Nephron progenitor cell (in vitro differentiated cells): Measurements from ENCODE around the gene LAMC2.
"Not testable (repeated sequence)": the region's sequence is repeated elsewhere in the genome, so short reads cannot be mapped to it uniquely, and the experiment has no call there.

Experiments used
- DNase-seq: peaks from one replicate; pipeline ENCODE4 v3.0.0; 2021
- H3K27ac Mint-ChIP-seq: 2 replicates; pipeline ENCODE4 v1.8.0; 2021; ENCODE audit warnings: mild to moderate bottlenecking, moderate library complexity, mixed read lengths
- H3K27me3 Mint-ChIP-seq: 2 replicates; pipeline ENCODE4 v1.8.0; 2021; ENCODE audit warnings: mild to moderate bottlenecking, low read depth, mixed read lengths; ENCODE audit not compliant: poor library complexity
- H3K36me3 Mint-ChIP-seq: 2 replicates; pipeline ENCODE4 v1.8.0; 2021; ENCODE audit warnings: low read depth, mixed read lengths
- H3K4me1 Mint-ChIP-seq: 2 replicates; pipeline ENCODE4 v1.8.0; 2021; ENCODE audit warnings: mixed read lengths
- H3K4me3 Mint-ChIP-seq: 2 replicates; pipeline ENCODE4 v1.8.0; 2021; ENCODE audit warnings: mild to moderate bottlenecking, moderate library complexity, mixed read lengths
- H3K9me3 Mint-ChIP-seq: 2 replicates; pipeline ENCODE4 v1.8.0; 2021; ENCODE audit warnings: mild to moderate bottlenecking, moderate library complexity, mixed read lengths
- CTCF ChIP-seq: fragments of 200-600 bp; sonication (generic); IDR thresholded peaks from 2 replicates; pipeline ENCODE4 v1.5.0; 2021; ENCODE audit warnings: antibody characterized with exemption

LAMC2 gene

GRCh38 chr1:183143576-183144315 is 42.3 kb upstream of the LAMC2 start:
- H3K36me3 Mint-ChIP-seq = peaks cover 57% of the 10 kb centered on the region
- H3K9me3 Mint-ChIP-seq = no peaks in the 10 kb centered on the region
- peak overlapping the region; percentile 86 for H3K27ac Mint-ChIP-seq
- TF ChIP-seq CTCF = no peak
- H3K4me1 Mint-ChIP-seq = peaks cover 8% of the 10 kb centered on the region
- no peaks in the 10 kb centered on the region for H3K27me3 Mint-ChIP-seq
- DNase-seq = no peak
- no peak overlapping the region for H3K4me3 Mint-ChIP-seq

- Mint-ChIP-seq H3K27ac (no peak overlapping the region), H3K4me1 (peaks cover 11% of the 10 kb centered on the region), H3K4me3 (no peak overlapping the region), H3K27me3 (no peaks in the 10 kb centered on the region), H3K9me3 (no peaks in the 10 kb centered on the region), H3K36me3 (peaks cover 47% of the 10 kb centered on the region)
- TF ChIP-seq CTCF = no peak
- DNase-seq = no peak
Observed at GRCh38 chr1:183144752-183145151, 41.3 kb upstream of the LAMC2 start.

- no peak for DNase-seq
- Mint-ChIP-seq H3K4me1 (peaks cover 11% of the 10 kb centered on the region), H3K36me3 (peaks cover 20% of the 10 kb centered on the region), H3K9me3 (peaks cover 7% of the 10 kb centered on the region), H3K4me3 (no peak overlapping the region), H3K27me3 (peaks cover 3% of the 10 kb centered on the region), H3K27ac (no peak overlapping the region)
- no peak for TF ChIP-seq CTCF
Observed at GRCh38 chr1:183147735-183148134, 38.3 kb upstream of the LAMC2 start.

GRCh38 chr1:183148599-183148998 is 37.5 kb upstream of the LAMC2 start:
- H3K36me3 Mint-ChIP-seq = peaks cover 12% of the 10 kb centered on the region
- H3K4me1 Mint-ChIP-seq = peaks cover 11% of the 10 kb centered on the region
- no peak for DNase-seq
- no peak for TF ChIP-seq CTCF
- H3K9me3 Mint-ChIP-seq = peaks cover 11% of the 10 kb centered on the region
- H3K27ac Mint-ChIP-seq = peak overlapping the region; percentile 71
- peaks cover 3% of the 10 kb centered on the region for H3K27me3 Mint-ChIP-seq
- H3K4me3 Mint-ChIP-seq = no peak overlapping the region

- TF ChIP-seq CTCF = no peak
- H3K27ac Mint-ChIP-seq = peak overlapping the region; percentile 71
- H3K36me3 Mint-ChIP-seq = peaks cover 5% of the 10 kb centered on the region
- peaks cover 11% of the 10 kb centered on the region for H3K4me1 Mint-ChIP-seq
- DNase-seq = no peak
- no peak overlapping the region for H3K4me3 Mint-ChIP-seq
- peaks cover 11% of the 10 kb centered on the region for H3K9me3 Mint-ChIP-seq
- peaks cover 3% of the 10 kb centered on the region for H3K27me3 Mint-ChIP-seq
Observed at GRCh38 chr1:183149273-183149672, 36.8 kb upstream of the LAMC2 start.

- peak overlapping the region; percentile 36 for H3K27ac Mint-ChIP-seq
- H3K4me3 Mint-ChIP-seq, H3K36me3 Mint-ChIP-seq, H3K27me3 Mint-ChIP-seq, DNase-seq: not testable (repeated sequence)
- peaks cover 11% of the 10 kb centered on the region for H3K4me1 Mint-ChIP-seq
- H3K9me3 Mint-ChIP-seq = peaks cover 11% of the 10 kb centered on the region
Observed at GRCh38 chr1:183150032-183150431, 36.0 kb upstream of the LAMC2 start.
